ELR (cell line): ENCODE data around the gene BATF3.
"Not testable (repeated sequence)": the region's sequence is repeated elsewhere in the genome, so short reads cannot be mapped to it uniquely, and the experiment has no call there.

ENCODE experiments used
- DNase-seq: peaks from one replicate; pipeline ENCODE4 v3.0.0-alpha.2; 2015; ENCODE audit warnings: low read depth

Gene BATF3

GRCh38 chr1:212658250-212658649, 41.4 kb downstream of the BATF3 start:
- DNase-seq = not testable (repeated sequence)

GRCh38 chr1:212656730-212657129, 42.9 kb downstream of the BATF3 start:
- peak; percentile 51 for DNase-seq

- DNase-seq = peak; percentile 93
Observed at GRCh38 chr1:212655668-212656440, 43.8 kb downstream of the BATF3 start.

GRCh38 chr1:212652609-212653008, 47.0 kb downstream of the BATF3 start:
- no peak for DNase-seq

- DNase-seq = peak; percentile 43
Observed at GRCh38 chr1:212651977-212652376, 47.7 kb downstream of the BATF3 start.

- DNase-seq = peak; percentile 69
Observed at GRCh38 chr1:212651521-212651920, 48.1 kb downstream of the BATF3 start.

- DNase-seq = peak; percentile 25
Observed at GRCh38 chr1:212650228-212650627, 49.4 kb downstream of the BATF3 start.

- no peak for DNase-seq
Observed at GRCh38 chr1:212649020-212649419, 50.6 kb downstream of the BATF3 start.

- DNase-seq = no peak
Observed at GRCh38 chr1:212648431-212648830, 51.2 kb downstream of the BATF3 start.

GRCh38 chr1:212647004-212647403, 52.6 kb downstream of the BATF3 start:
- no peak for DNase-seq

- no peak for DNase-seq
Observed at GRCh38 chr1:212646588-212646987, 53.1 kb downstream of the BATF3 start.

GRCh38 chr1:212645546-212646543, 53.8 kb downstream of the BATF3 start:
- DNase-seq = no peak

- no peak for DNase-seq
Observed at GRCh38 chr1:212644866-212645545, 54.6 kb downstream of the BATF3 start.

GRCh38 chr1:212643877-212644276, 55.8 kb downstream of the BATF3 start:
- no peak for DNase-seq

- peak; percentile 40 for DNase-seq
Observed at GRCh38 chr1:212641956-212642355, 57.7 kb downstream of the BATF3 start.

GRCh38 chr1:212640223-212640878, 59.3 kb downstream of the BATF3 start:
- no peak for DNase-seq

GRCh38 chr1:212639524-212639923, 60.1 kb downstream of the BATF3 start:
- DNase-seq = not testable (repeated sequence)

- peak; percentile 31 for DNase-seq
Observed at GRCh38 chr1:212638492-212639151, 61.0 kb downstream of the BATF3 start.

- peak; percentile 40 for DNase-seq
Observed at GRCh38 chr1:212637902-212638301, 61.7 kb downstream of the BATF3 start.
